HG03196 (cell line): ENCODE measurements around the gene OR6S1.
A peak's percentile ranks its signal among the peaks of the same experiment; 100 is the strongest.
"Not testable (repeated sequence)": the region's sequence is repeated elsewhere in the genome, so short reads cannot be mapped to it uniquely, and the experiment has no call there.

Source experiments
- ATAC-seq: cut with Tn5 transposase; IDR thresholded peaks from one replicate; pipeline ENCODE4 v1.9.1; 2021; ENCODE audit not compliant: unreplicated experiment

OR6S1 gene

GRCh38 chr14:20611277-20611676, 30.2 kb downstream of the OR6S1 start:
- ATAC-seq = no peak

GRCh38 chr14:20610002-20610765, 31.3 kb downstream of the OR6S1 start:
- no peak for ATAC-seq

- peak; percentile 23 for ATAC-seq
Measured at GRCh38 chr14:20609215-20610001, 32.1 kb downstream of the OR6S1 start.

- no peak for ATAC-seq
Measured at GRCh38 chr14:20608383-20609110, 32.9 kb downstream of the OR6S1 start.

GRCh38 chr14:20607617-20608016, 33.9 kb downstream of the OR6S1 start:
- ATAC-seq = no peak

GRCh38 chr14:20606902-20607242, 34.6 kb downstream of the OR6S1 start:
- no peak for ATAC-seq

- ATAC-seq = no peak
Measured at GRCh38 chr14:20606190-20606901, 35.1 kb downstream of the OR6S1 start.

- no peak for ATAC-seq
Measured at GRCh38 chr14:20603813-20604690, 37.4 kb downstream of the OR6S1 start.

- ATAC-seq = no peak
Measured at GRCh38 chr14:20602583-20602982, 38.9 kb downstream of the OR6S1 start.

GRCh38 chr14:20601522-20601921, 40.0 kb downstream of the OR6S1 start:
- no peak for ATAC-seq

- no peak for ATAC-seq
Measured at GRCh38 chr14:20597108-20597507, 44.4 kb downstream of the OR6S1 start.

- ATAC-seq = not testable (repeated sequence)
Measured at GRCh38 chr14:20595726-20596125, 45.8 kb downstream of the OR6S1 start.

- no peak for ATAC-seq
Measured at GRCh38 chr14:20592574-20592973, 48.9 kb downstream of the OR6S1 start.

- ATAC-seq = no peak
Measured at GRCh38 chr14:20591235-20591634, 50.3 kb downstream of the OR6S1 start, which contains the start of gene RNASE12. Gene RNASE12, minus strand, starts transcription at chr14:20591376. Its CDS starts 653 bp downstream, at chr14:20590723.
